CD14-positive monocyte (primary cell): ENCODE data around the gene SCN2B. TPM values are rescaled to one million over a fixed set of nuclear protein-coding genes. Genes with fewer than 3 reads are reported as not detected.

Experiments used
- DNase-seq, 3 donors: peaks; one replicate each; pipeline ENCODE4 v3.0.0-alpha.2; 2011 to 2022
- H2AFZ ChIP-seq: 2 replicates; pipeline ENCODE4 v1.6.0; 2012; ENCODE audit warnings: mild to moderate bottlenecking, low read depth, low read length, inconsistent platforms; ENCODE audit not compliant: insufficient read depth, poor library complexity, severe bottlenecking
- H3K27ac ChIP-seq, 2 donors: 1 replicate in 1 of 2; 2 replicates in 1 of 2; pipeline ENCODE4 v1.5.1; 2012 to 2013; ENCODE audit warnings: low read length in 2 of 2, control low read depth in 1 of 2, inconsistent platforms in 1 of 2, low read depth in 1 of 2, mild to moderate bottlenecking in 1 of 2
- H3K27me3 ChIP-seq, 2 donors: one replicate each; pipeline versions ENCODE4 v1.6.0 to v1.6.1; 2011 to 2013; ENCODE audit warnings: low read length in 2 of 2; ENCODE audit not compliant: control insufficient read depth in 2 of 2, insufficient read depth in 2 of 2
- H3K36me3 ChIP-seq, 2 donors: replicated peaks in 1 of 2; 1 replicate in 1 of 2; 2 replicates in 1 of 2; pipeline versions ENCODE4 v1.5.1 to v1.6.1; 2012 to 2013; ENCODE audit warnings: low read length in 2 of 2, control low read depth in 1 of 2, inconsistent platforms in 1 of 2, mild to moderate bottlenecking in 1 of 2; ENCODE audit not compliant: insufficient read depth in 2 of 2, control insufficient read depth in 1 of 2
- H3K4me1 ChIP-seq, 2 donors: 1 replicate in 1 of 2; 2 replicates in 1 of 2; pipeline versions ENCODE4 v1.5.1 to v1.6.1; 2012 to 2013; ENCODE audit warnings: low read length in 2 of 2, control low read depth in 1 of 2, inconsistent platforms in 1 of 2, mild to moderate bottlenecking in 1 of 2, moderate library complexity in 1 of 2; ENCODE audit not compliant: insufficient read depth in 2 of 2, control insufficient read depth in 1 of 2
- H3K4me2 ChIP-seq: replicated peaks from 2 replicates; pipeline ENCODE3; 2012; ENCODE audit warnings: low read length, moderate library complexity, mild to moderate bottlenecking; ENCODE audit not compliant: poor library complexity, severe bottlenecking; ENCODE audit errors: extremely low read depth
- H3K4me3 ChIP-seq, 3 experiments: fragments of 200-600 bp in 1 of 3; sonication (generic) in 1 of 3; replicated peaks in 1 of 3; 1 replicate in 2 of 3; 2 replicates in 1 of 3; pipeline ENCODE4 v1.5.1; 2011 to 2013; ENCODE audit warnings: low read length in 3 of 3, mild to moderate bottlenecking in 3 of 3, control low read depth in 2 of 3, low read depth in 2 of 3, inconsistent platforms in 1 of 3, moderate library complexity in 1 of 3
- H3K79me2 ChIP-seq: 2 replicates; pipeline ENCODE4 v1.6.0; 2012; ENCODE audit warnings: mild to moderate bottlenecking, control low read depth, inconsistent platforms, low read length, moderate library complexity; ENCODE audit not compliant: insufficient read depth
- H3K9ac ChIP-seq: 2 replicates; pipeline ENCODE4 v1.6.0; 2017; ENCODE audit warnings: low read length, mild to moderate bottlenecking; ENCODE audit not compliant: insufficient read depth, poor library complexity, severe bottlenecking
- H3K9me3 ChIP-seq, 2 donors: replicated peaks in 1 of 2; 1 replicate in 1 of 2; 2 replicates in 1 of 2; pipeline versions ENCODE4 v1.5.1 to v1.6.1; 2012 to 2013; ENCODE audit warnings: low read length in 2 of 2, control low read depth in 1 of 2; ENCODE audit not compliant: control insufficient read depth in 1 of 2, insufficient read depth in 1 of 2
- H4K20me1 ChIP-seq: 2 replicates; pipeline ENCODE4 v1.6.0; 2012; ENCODE audit warnings: mild to moderate bottlenecking, low read length, control low read depth, moderate library complexity; ENCODE audit not compliant: insufficient read depth
- H3K27ac Mint-ChIP-seq, 7 donors: one replicate each; pipeline ENCODE4 v1.8.0; 2020; ENCODE audit warnings: mild to moderate bottlenecking in 7 of 7, mixed read lengths in 7 of 7, moderate library complexity in 6 of 7, inconsistent platforms in 2 of 7
- H3K27me3 Mint-ChIP-seq, 3 donors: one replicate each; pipeline ENCODE4 v1.8.0; 2021 to 2022; ENCODE audit warnings: low read depth in 3 of 3, mild to moderate bottlenecking in 3 of 3, mixed read lengths in 3 of 3, moderate library complexity in 3 of 3, inconsistent platforms in 1 of 3
- H3K36me3 Mint-ChIP-seq, 2 donors: one replicate each; pipeline ENCODE4 v1.8.0; 2020; ENCODE audit warnings: mixed read lengths in 2 of 2, inconsistent platforms in 1 of 2, mild to moderate bottlenecking in 1 of 2
- H3K4me1 Mint-ChIP-seq: one replicate; pipeline ENCODE4 v1.8.0; 2020; ENCODE audit warnings: mild to moderate bottlenecking, mixed read lengths
- H3K4me3 Mint-ChIP-seq, 2 donors: one replicate each; pipeline ENCODE4 v1.8.0; 2020; ENCODE audit warnings: mild to moderate bottlenecking in 2 of 2, mixed read lengths in 2 of 2, moderate library complexity in 1 of 2
- H3K9me3 Mint-ChIP-seq, 7 donors: one replicate each; pipeline ENCODE4 v1.8.0; 2020 to 2022; ENCODE audit warnings: mixed read lengths in 7 of 7, mild to moderate bottlenecking in 6 of 7, moderate library complexity in 6 of 7, inconsistent platforms in 2 of 7
- CTCF ChIP-seq: fragments of 200-600 bp; IDR thresholded peaks from one replicate; pipeline ENCODE4 v1.8.0; 2022; ENCODE audit warnings: antibody characterized with exemption, mild to moderate bottlenecking
- WGBS: methylation state at CpG from one replicate; pipeline ENCODE4 v1.1.5; 2013; ENCODE audit warnings: missing lambda C conversion rate; ENCODE audit not compliant: insufficient coverage; 5-methylcytosine and 5-hydroxymethylcytosine counted together
- intact Hi-C, 2 donors: fragments of 100-400 bp; cut with micrococcal nuclease; formaldehyde crosslinking; loops; one replicate each; pipeline versions ENCODE4 v1.15.0 to v1.15.1; 2023
- polyA plus RNA-seq, 3 donors: library from polyadenylated mRNA; depleted of rRNA in 1 of 3; unstranded in 2 of 3; stranded (reverse) in 1 of 3; fragments of 300-500 nt in 2 of 3; fragments of >200 nt in 1 of 3; fragmentation: Illumina TruSeq in 2 of 3; gene quantifications; 1 replicate in 2 of 3; 2 replicates in 1 of 3; pipeline ENCODE4 v1.2.3, GENCODE V29; 2012 to 2021

SCN2B gene
- polyA plus RNA-seq, 3 donors: 0.01 TPM; not detected in 2

- Histone ChIP-seq H3K9ac (no peak overlapping the region), H3K4me2 (no peak overlapping the region), H3K4me1 (peaks cover 26 to 30% of the 10 kb centered on the region in 2 donors), H3K27ac (no peak overlapping the region), H3K36me3 (no peaks in the 10 kb centered on the region), H3K9me3 (no peaks in the 10 kb centered on the region), H3K4me3 (no peak overlapping the region), H4K20me1 (no peaks in the 10 kb centered on the region), H3K79me2 (no peaks in the 10 kb centered on the region), H2AFZ (peak overlapping the region; percentile 29), H3K27me3 (no peaks in the 10 kb centered on the region)
- no peak for TF ChIP-seq CTCF
- peaks cover 33% of the 10 kb centered on the region for H3K4me1 Mint-ChIP-seq
- 66% methylated on average over 10 of the region's 13 CpGs for WGBS
- H3K4me3 Mint-ChIP-seq: peak overlapping the region in 1 of 2 donors; percentile 17
- peak overlapping the region in 1 of 7 donors; percentile 38 for H3K27ac Mint-ChIP-seq
- no peaks in the 10 kb centered on the region for H3K36me3 Mint-ChIP-seq
- DNase-seq: peak in 2 of 3 donors; percentile 16 to 27
- H3K9me3 Mint-ChIP-seq: no peaks in the 10 kb centered on the region
- peaks cover 6 to 13% (median 11%) of the 10 kb centered on the region in 3 donors for H3K27me3 Mint-ChIP-seq
- intact Hi-C loops: no loop called here
Observed at GRCh38 chr11:118175031-118175992, 1.1 kb downstream of the SCN2B start.

GRCh38 chr11:118174006-118174567 is 2.4 kb downstream of the SCN2B start:
- no peak for DNase-seq
- H3K4me3 Mint-ChIP-seq: no peak overlapping the region
- Histone ChIP-seq H3K27me3 (no peaks in the 10 kb centered on the region), H3K4me2 (no peak overlapping the region), H2AFZ (no peak overlapping the region), H3K4me3 (no peak overlapping the region), H3K9ac (no peak overlapping the region), H3K4me1 (peaks cover 18 to 22% of the 10 kb centered on the region in 2 donors), H3K9me3 (no peaks in the 10 kb centered on the region), H3K27ac (no peak overlapping the region), H3K36me3 (no peaks in the 10 kb centered on the region), H4K20me1 (no peaks in the 10 kb centered on the region), H3K79me2 (no peaks in the 10 kb centered on the region)
- no peak overlapping the region for H3K27ac Mint-ChIP-seq
- no peak for TF ChIP-seq CTCF
- WGBS: 88% methylated on average over 8 of the region's 9 CpGs
- H3K27me3 Mint-ChIP-seq: peaks cover 9 to 14% (median 9%) of the 10 kb centered on the region in 3 donors
- intact Hi-C loops: no loop called here
- H3K4me1 Mint-ChIP-seq: peaks cover 26% of the 10 kb centered on the region
- no peaks in the 10 kb centered on the region for H3K36me3 Mint-ChIP-seq
- no peaks in the 10 kb centered on the region for H3K9me3 Mint-ChIP-seq
